Gastroesophageal sphincter (tissue), 3 donors: ENCODE measurements around the gene DERA.

Source experiments
- CTCF ChIP-seq, 4 experiments: fragments of 200-600 bp in 2 of 4; fragments of 450-650 bp in 2 of 4; sonication (generic) in 1 of 4; IDR thresholded peaks; one replicate each; pipeline ENCODE4 v1.5.1; 2017 to 2019; ENCODE audit warnings: antibody characterized with exemption in 4 of 4, mild to moderate bottlenecking in 2 of 4, moderate library complexity in 2 of 4
- EP300 ChIP-seq: sonication (generic); formaldehyde crosslinking; IDR thresholded peaks from one replicate; pipeline ENCODE4 v1.6.1; 2017; ENCODE audit warnings: antibody characterized with exemption, mild to moderate bottlenecking

- TF ChIP-seq EP300 (no peak), CTCF (IDR thresholded peaks at IDR 0.05) (no peak)
Measured at GRCh38 chr12:16076557-16076956, 165.4 kb downstream of the DERA start.
